ENCODE results near the gene CTRB2.

CTRB2 gene

DNA sequence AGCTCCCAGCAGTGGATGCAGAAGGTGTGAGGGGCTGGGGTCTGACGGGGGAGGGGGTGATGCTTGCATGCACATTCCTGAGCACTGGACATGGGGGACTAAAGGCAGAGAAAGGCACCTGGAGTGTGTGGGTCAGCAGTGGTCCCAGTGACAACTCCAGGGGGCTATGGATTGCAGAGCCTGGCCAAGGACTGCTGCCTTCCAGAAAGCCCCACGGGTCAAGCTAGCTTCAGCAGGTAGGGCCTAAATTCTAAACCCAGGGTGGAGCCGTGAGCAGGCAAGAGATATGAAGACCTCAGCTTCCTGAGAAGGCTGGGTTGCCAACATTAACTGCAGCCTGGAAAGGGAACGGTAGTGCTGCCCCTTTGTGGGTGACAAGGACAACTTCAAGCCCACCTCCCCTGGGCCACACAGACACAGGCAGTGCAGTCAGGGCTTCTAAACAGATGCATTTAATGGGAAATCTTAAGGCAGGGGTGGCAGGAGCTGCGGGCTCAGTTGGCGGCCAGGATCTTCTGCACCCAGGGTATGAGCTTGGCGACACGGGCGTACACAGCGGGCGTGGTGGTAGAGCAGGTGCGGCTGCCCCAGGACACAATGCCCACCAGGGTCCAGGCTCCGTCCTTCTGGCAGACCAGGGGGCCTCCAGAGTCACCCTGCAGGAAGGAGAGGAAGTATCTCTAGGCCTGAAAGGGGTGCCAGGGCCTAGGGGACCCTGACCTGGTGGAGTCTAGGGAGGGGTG, 3.1 kb downstream of the CTRB2 start:
- DNase-seq: no peak

- no peak for DNase-seq
Observed at GRCh38 chr16:75203096-75203495, 3.9 kb downstream of the CTRB2 start.

- no peak for DNase-seq
Observed at GRCh38 chr16:75202069-75202590, 4.8 kb downstream of the CTRB2 start.

- DNase-seq: no peak
Observed at GRCh38 chr16:75198135-75198600, 8.8 kb downstream of the CTRB2 start.

DNA sequence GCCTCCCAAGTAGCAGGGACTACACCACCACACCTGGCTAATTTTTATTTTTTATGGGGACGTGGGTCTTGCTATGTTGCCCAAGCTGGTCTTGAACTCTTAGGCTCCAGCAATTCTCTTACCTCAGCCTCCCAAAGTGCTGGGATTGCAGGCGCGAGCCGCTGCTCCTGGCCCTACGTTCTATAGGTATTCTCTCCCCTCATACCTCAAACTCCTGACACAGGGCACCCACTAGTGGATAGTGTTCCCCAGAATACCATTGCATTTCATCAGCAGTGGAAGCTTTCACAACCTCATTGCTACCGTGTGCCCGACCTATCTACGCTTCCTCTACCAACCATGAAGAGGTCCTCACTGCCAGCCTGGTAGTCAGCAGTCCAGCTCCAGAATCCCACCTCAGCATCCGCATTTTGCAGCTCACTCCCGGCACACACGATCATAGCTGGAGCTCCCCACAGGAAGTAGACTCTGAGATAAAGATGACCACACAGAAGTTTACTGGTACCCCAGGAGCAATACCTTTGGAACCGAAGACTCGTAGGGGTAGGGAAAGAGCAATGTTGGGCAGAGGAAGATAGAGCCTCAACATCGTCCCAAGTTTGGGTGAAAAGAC, 9.3 kb downstream of the CTRB2 start:
- DNase-seq: no peak

GRCh38 chr16:75196836-75197235, 10.1 kb downstream of the CTRB2 start:
- DNase-seq: no peak

DNA sequence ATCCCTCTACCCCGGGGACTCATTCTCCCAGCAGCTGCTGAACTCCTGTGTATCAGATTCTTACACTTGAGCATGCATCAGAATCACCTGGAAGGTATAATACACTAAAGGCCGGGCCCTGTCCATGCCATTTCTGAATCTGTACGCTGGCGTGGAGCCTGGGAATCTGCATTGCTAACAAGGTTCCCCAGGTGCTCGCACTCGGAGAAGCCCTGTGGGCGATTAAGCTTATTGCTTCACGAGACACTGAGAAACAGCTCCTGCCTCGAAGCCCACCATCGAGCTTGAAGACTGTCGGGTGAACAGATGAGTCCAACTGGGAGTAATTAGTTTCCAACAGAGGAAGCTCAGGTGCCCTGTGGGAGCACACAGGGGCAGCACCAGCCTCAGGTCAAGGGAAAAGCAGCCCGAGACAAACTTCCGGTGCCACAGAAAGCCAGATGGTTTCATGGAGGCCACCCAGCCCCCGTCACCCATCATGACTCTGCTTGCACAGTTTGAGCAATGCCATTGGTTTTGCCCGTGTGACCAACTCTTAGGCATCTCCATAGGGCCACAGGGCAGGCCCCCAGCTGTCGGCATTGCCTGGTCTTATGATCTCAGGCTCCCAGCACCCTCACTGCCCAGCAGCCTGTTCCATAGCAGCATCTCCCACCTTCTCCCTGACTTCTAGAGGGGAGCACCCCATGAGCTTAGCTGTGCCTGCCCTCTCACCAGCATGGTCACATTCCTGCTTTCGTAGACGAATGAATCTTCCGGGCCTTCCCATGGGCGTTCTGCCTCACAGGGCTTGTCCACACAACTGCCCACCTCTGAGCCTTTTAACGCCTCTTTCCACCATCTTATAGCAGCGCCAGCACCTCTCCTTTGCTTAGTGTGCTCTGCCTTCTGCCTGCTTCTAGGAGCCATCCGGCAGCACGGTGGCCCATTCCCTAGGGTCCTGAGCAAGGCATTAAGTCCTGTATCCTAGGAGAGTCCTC, 10.9 kb downstream of the CTRB2 start:
- DNase-seq: no peak

DNA sequence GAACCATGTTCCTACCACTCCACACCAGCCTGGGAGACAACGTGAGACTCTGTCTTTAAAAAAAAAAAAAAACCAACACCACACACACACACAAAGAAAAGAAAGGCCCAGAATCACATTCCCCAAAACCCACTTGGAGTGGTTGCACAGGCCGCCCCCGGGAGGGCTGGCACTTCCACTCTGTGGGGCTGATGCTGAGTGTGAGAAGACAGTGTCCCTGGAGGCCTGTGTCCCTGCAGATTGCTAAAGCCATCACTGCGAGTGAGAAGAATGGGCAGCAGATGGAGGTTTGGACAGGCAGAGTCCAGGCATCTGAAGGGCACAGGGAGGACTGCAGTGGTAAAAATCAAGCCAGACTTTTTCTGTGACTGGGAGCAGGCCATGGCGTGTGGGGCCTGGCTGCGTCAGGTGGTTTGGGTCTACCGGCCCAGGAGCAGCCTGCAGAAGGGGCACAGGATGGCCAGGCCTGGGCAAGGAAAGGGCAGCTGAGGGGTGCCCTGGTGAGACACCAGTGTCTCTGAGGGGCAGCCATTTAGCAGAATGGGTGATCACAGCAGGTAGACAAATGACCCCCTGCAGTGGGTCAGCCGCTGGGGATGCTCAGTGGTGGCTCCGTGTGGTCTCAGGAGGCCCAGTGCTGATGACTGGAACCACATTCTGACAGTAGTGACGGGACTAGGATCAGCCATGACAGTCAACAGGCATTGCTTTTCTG, 13.1 kb downstream of the CTRB2 start:
- DNase-seq: no peak

DNA sequence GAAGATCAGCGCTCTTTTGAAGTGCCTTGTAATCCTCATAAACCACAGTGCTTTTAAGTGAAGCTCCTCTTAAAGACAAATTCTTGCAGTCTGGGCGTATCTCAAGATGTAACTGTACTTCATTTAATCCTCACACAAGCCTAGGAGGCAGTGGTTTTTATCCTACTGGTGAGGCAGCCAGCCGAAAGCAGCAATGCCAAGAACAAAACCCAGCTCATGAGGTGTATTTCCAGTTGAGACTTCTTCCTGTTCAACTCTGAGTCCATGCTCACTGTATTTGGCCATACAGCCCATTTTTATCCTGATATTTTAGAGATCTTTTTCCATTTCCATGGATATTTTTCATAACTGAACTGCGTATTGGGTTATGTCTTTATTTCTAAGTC, 13.7 kb downstream of the CTRB2 start:
- DNase-seq: no peak

DNA sequence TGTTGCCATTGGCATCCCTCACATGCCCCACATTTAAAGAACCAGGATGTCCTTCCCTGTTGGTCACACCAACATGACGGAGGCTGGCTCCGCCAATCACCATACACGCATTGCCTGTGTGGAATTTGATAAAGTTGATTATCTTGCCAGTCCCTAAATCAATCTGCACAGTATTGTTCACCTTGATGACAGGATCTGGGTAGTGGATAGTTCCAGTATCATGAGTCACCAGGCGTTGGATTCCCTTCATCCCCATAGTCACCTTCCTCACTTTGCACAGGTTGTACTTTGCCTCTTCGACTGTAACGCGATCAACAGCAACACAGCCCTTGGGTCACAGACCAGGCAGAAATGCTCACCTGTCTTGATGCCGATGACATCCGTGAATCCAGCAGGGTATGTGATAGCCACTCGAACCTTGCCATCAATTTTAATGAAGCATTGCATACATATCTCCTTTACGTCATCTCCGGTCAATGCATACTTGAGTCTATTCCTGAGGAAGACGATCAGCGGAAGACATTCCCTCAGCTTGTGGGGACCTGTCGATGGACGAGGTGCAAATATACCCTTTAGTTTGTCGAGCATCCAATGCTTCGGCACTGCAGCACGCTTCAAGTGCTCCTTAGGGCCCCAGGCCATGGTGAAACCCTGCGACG, 14.2 kb downstream of the CTRB2 start:
- no peak for DNase-seq

DNA sequence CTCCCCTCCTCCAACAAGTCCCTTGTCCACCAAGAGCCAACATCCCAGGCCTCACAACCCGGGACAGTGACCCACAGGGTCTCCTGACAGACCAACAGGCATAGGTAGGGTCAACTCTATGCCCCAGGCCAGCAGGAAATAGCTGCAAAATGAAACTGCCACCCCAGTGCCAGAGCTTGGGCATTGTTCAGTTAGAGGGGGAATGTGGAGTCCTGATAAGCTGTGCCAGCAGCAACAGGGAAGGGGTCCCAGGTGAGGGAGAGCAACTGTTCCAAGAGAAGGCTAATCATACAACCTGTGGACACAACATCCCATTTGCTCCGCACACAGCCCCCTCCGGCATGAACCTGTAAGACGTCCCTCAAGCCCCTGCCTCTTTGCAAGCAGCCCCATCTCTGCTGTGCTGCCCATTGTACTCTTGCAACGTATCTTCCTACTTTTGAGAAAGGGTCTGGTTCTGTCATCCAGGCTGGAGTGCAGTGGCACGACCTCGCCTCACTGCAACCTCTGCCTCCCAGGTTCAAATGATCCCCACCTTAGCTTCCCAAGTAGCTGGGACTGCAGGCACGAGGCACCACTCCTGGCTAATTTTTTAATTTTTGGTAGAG, 17.2 kb downstream of the CTRB2 start:
- DNase-seq: no peak

DNA sequence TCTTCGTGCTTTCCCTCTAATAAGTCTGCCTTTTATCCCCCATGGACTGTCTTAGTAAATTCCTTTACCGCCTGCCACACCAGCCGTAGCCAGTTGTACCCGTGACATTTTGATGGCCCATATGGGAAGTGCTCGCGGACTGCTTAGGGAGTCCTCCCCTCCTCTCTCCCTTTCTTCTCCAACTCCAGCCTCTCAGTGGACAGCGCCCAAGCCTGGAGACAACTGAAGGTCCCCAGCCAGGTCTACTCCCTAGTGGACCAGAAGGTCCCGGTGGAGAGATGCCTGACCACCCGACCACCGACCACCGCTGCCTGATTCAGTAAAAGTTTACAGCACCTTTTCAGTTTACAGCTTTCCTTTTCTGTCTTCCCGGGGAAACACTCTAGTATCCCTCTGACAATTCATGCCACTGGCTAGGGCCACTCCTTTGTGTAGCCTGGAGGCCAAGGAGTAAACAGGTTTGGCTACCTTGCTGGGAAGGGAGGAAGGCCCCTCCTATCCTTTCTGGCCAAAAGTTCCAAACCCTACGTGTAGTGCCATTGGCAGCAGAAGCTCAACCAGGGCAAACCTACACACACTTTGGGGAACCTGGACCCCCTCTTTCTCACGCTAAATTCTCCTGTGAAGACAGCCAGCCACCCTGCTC, 18.0 kb downstream of the CTRB2 start:
- DNase-seq: no peak

GRCh38 chr16:75181630-75182029, 25.3 kb downstream of the CTRB2 start:
- DNase-seq: no peak

GRCh38 chr16:75179208-75179607, 27.8 kb downstream of the CTRB2 start:
- DNase-seq: no peak

DNA sequence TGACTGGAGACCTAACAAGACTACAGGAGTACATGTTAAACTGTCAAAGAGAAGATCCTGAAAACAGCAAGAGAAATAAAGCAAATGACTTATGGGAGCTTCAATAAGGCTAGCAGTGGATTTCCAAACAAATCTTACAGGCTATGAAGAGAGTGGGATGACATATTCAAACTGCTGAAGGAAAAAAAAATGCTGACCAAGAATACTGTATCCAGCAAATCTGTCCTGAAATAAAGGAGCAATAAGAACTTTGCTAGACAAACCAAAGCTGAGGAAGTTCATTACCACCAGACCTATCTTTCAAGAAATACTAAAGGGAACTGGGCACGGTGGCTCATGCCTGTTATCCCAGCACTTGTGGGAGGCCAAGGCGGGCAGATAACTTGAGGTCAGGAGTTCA, 30.0 kb downstream of the CTRB2 start:
- DNase-seq: no peak

DNA sequence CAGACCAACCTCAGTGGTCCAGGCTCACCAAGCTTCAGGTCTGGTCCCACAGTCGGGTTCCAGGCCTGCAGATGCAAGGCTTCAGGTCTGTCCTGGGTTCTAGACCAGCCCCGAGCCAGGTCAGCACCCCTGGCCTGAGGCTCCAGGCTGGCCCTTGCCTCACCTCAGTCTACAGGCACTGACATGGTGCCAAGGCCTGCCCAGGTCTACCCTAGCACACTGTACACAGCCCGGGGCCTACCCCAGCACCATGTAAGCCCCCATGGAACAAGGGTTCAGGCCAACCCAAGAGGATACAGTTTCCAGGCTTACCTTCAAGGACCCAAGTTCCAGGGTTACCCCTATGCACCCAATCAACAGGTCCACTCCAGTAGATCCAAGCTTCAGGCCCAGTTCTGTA, 31.9 kb downstream of the CTRB2 start:
- DNase-seq: no peak

GRCh38 chr16:75172578-75172977, 34.4 kb downstream of the CTRB2 start:
- DNase-seq: no peak

DNA sequence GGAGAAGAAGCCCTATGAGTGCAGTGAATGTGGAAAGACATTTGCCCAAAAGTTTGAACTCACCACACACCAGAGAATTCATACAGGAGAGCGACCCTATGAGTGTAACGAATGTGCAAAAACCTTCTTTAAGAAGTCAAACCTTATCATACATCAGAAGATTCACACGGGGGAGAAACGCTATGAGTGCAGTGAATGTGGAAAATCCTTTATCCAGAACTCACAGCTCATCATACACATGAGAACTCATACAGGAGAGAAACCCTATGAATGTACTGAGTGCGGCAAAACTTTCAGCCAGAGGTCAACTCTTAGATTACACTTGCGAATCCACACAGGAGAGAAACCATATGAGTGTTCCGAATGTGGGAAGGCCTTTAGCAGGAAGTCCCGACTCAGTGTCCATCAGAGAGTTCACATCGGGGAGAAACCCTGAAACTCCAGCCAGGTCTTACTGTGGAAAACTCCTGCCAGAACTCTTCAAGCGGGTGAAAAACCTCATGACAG, 37.0 kb downstream of the CTRB2 start:
- no peak for DNase-seq

GRCh38 chr16:75160386-75160785, 46.6 kb downstream of the CTRB2 start:
- no peak for DNase-seq
